H1 (cell line): ENCODE data around the gene ISG20L2. TPM values are rescaled to one million over a fixed set of nuclear protein-coding genes. Genes with fewer than 3 reads are reported as not detected.

Source experiments
- CTCF ChIA-PET: fragments of 300-600 bp; sonication (Branson Sonifier 250); formaldehyde crosslinking; loops from one replicate; lab custom pipeline; 2021; ENCODE audit not compliant: partially characterized antibody; lab: Charles Lee
- POLR2A ChIA-PET: fragments of 300-600 bp; sonication (Branson Sonifier 250); formaldehyde crosslinking; loops from one replicate; lab custom pipeline; 2021; ENCODE audit warnings: inconsistent platforms; ENCODE audit not compliant: partially characterized antibody; lab: Charles Lee
- DNase-seq, 2 experiments: peaks; one replicate each; pipeline versions ENCODE4 v3.0.0 to v3.0.0-alpha.2; 2010 to 2022; ENCODE audit warnings: low spot score in 2 of 2, low read depth in 1 of 2, mixed read lengths in 1 of 2
- FAIRE-seq: peaks from 2 replicates; lab custom pipeline; 2011; peaks lifted over from hg19 to GRCh38; lab: Jason Lieb, UNC
- H2AFZ ChIP-seq: 2 replicates; pipeline ENCODE4 v1.8.1; 2012; ENCODE audit warnings: low read length, inconsistent platforms
- H2AK5ac ChIP-seq: 2 replicates; pipeline ENCODE4 v1.6.1; 2013; ENCODE audit warnings: low read depth, low read length
- H2BK120ac ChIP-seq: replicated peaks from 2 replicates; pipeline ENCODE3; 2013; ENCODE audit warnings: low read depth, low read length, inconsistent platforms
- H2BK12ac ChIP-seq: 2 replicates; pipeline ENCODE4 v1.6.1; 2013; ENCODE audit warnings: low read depth, low read length
- H2BK15ac ChIP-seq: 2 replicates; pipeline ENCODE4 v1.6.1; 2013; ENCODE audit warnings: low read length
- H2BK20ac ChIP-seq: 2 replicates; pipeline ENCODE4 v1.6.1; 2013; ENCODE audit warnings: low read length
- H2BK5ac ChIP-seq: 2 replicates; pipeline ENCODE4 v1.6.1; 2013; ENCODE audit warnings: low read depth, low read length
- H3K14ac ChIP-seq: 2 replicates; pipeline ENCODE4 v1.6.1; 2013; ENCODE audit warnings: inconsistent platforms; ENCODE audit not compliant: insufficient read length
- H3K18ac ChIP-seq: 2 replicates; pipeline ENCODE4 v1.6.1; 2013; ENCODE audit warnings: low read length; ENCODE audit errors: extremely low read depth
- H3K23ac ChIP-seq: 2 replicates; pipeline ENCODE4 v1.6.1; 2013; ENCODE audit warnings: inconsistent platforms; ENCODE audit not compliant: insufficient read length
- H3K23me2 ChIP-seq: 2 replicates; pipeline ENCODE4 v1.6.1; 2013; ENCODE audit warnings: low read depth, low read length
- H3K27ac ChIP-seq: 2 replicates; pipeline ENCODE4 v1.6.1; 2011; ENCODE audit warnings: low read depth, low read length, inconsistent platforms
- H3K27me3 ChIP-seq, 4 experiments: replicated peaks in 1 of 4; 1 replicate in 1 of 4; 2 replicates in 3 of 4; pipeline versions ENCODE4 v1.6.1 to v1.8.1; 2011 to 2013; ENCODE audit warnings: low read length in 3 of 4, mild to moderate bottlenecking in 3 of 4, inconsistent platforms in 2 of 4, mixed read lengths in 2 of 4, moderate library complexity in 1 of 4; ENCODE audit not compliant: control insufficient read depth in 3 of 4, insufficient read depth in 3 of 4; ENCODE audit errors: extremely low read depth in 1 of 4
- H3K36me3 ChIP-seq, 4 experiments: 2 replicates each; pipeline versions ENCODE4 v1.6.1 to v1.8.1; 2011 to 2013; ENCODE audit warnings: mild to moderate bottlenecking in 4 of 4, low read length in 3 of 4, moderate library complexity in 2 of 4, control low read depth in 1 of 4, inconsistent platforms in 1 of 4; ENCODE audit not compliant: insufficient read depth in 4 of 4, control insufficient read depth in 2 of 4
- H3K4ac ChIP-seq: replicated peaks from 2 replicates; pipeline ENCODE3; 2013; ENCODE audit warnings: low read length, low read depth, mixed read lengths, inconsistent platforms; ENCODE audit not compliant: insufficient read length
- H3K4me1 ChIP-seq, 4 experiments: replicated peaks in 1 of 4; 1 replicate in 1 of 4; 2 replicates in 3 of 4; pipeline versions ENCODE4 v1.6.1 to v1.8.1; 2011 to 2013; ENCODE audit warnings: low read length in 3 of 4, inconsistent platforms in 2 of 4, mixed read lengths in 1 of 4; ENCODE audit not compliant: insufficient read depth in 4 of 4, control insufficient read depth in 3 of 4
- H3K4me2 ChIP-seq, 2 experiments: 2 replicates each; pipeline versions ENCODE4 v1.6.1 to v1.8.1; 2011 to 2013; ENCODE audit warnings: low read depth in 2 of 2, low read length in 2 of 2, control low read depth in 1 of 2, inconsistent platforms in 1 of 2, mild to moderate bottlenecking in 1 of 2; ENCODE audit not compliant: insufficient read depth in 1 of 2
- H3K4me3 ChIP-seq, 4 experiments: fragments of 200-600, 300-600 bp in 1 of 4; sonication (generic), shearing (Covaris generic), sonication (Bioruptor Twin) in 1 of 4; 2 replicates each; pipeline versions ENCODE4 v1.5.1 to v1.8.1; 2011 to 2016; ENCODE audit warnings: low read length in 4 of 4, low read depth in 3 of 4, control low read depth in 2 of 4, inconsistent platforms in 2 of 4, mild to moderate bottlenecking in 2 of 4, mixed read lengths in 1 of 4, moderate library complexity in 1 of 4; ENCODE audit not compliant: insufficient read depth in 2 of 4; ENCODE audit errors: extremely low read depth in 1 of 4
- H3K56ac ChIP-seq: replicated peaks from 2 replicates; pipeline ENCODE3; 2013; ENCODE audit warnings: low read depth, mild to moderate bottlenecking, mixed read lengths, low read length, inconsistent platforms; ENCODE audit not compliant: insufficient read length
- H3K79me1 ChIP-seq: 2 replicates; pipeline ENCODE4 v1.6.1; 2013; ENCODE audit warnings: low read depth, low read length, control low read depth
- H3K79me2 ChIP-seq, 2 experiments: 2 replicates each; pipeline versions ENCODE4 v1.6.1 to v1.8.1; 2012 to 2013; ENCODE audit warnings: low read length in 2 of 2, mild to moderate bottlenecking in 2 of 2, inconsistent platforms in 1 of 2; ENCODE audit not compliant: insufficient read depth in 2 of 2, control insufficient read depth in 1 of 2
- H3K9ac ChIP-seq, 4 experiments: replicated peaks in 1 of 4; 1 replicate in 1 of 4; 2 replicates in 3 of 4; pipeline versions ENCODE4 v1.6.1 to v1.8.1; 2011 to 2013; ENCODE audit warnings: low read depth in 3 of 4, low read length in 3 of 4, control low read depth in 2 of 4, mild to moderate bottlenecking in 2 of 4, moderate library complexity in 2 of 4, inconsistent platforms in 1 of 4; ENCODE audit errors: extremely low read depth in 1 of 4
- H3K9me3 ChIP-seq, 2 experiments: 2 replicates each; pipeline versions ENCODE4 v1.6.1 to v1.8.1; 2012 to 2013; ENCODE audit warnings: mild to moderate bottlenecking in 2 of 2, moderate library complexity in 2 of 2, control low read depth in 1 of 2, inconsistent platforms in 1 of 2, low read depth in 1 of 2, low read length in 1 of 2, mixed read lengths in 1 of 2; ENCODE audit not compliant: insufficient read depth in 2 of 2
- H4K20me1 ChIP-seq, 2 experiments: replicated peaks in 1 of 2; 2 replicates each; pipeline versions ENCODE3 to v1.8.1; 2011 to 2013; ENCODE audit warnings: inconsistent platforms in 2 of 2, low read length in 2 of 2, mild to moderate bottlenecking in 1 of 2; ENCODE audit not compliant: insufficient read depth in 2 of 2, control insufficient read depth in 1 of 2
- H4K5ac ChIP-seq: 2 replicates; pipeline ENCODE4 v1.6.1; 2013; ENCODE audit warnings: low read length, low read depth, mixed read lengths, inconsistent platforms; ENCODE audit not compliant: insufficient read length
- H4K8ac ChIP-seq: 2 replicates; pipeline ENCODE4 v1.8.0; 2013; ENCODE audit warnings: mild to moderate bottlenecking, moderate library complexity, low read length, inconsistent platforms; ENCODE audit not compliant: insufficient read depth; ENCODE audit errors: extremely low read depth
- H4K91ac ChIP-seq: replicated peaks from 2 replicates; pipeline ENCODE3; 2013; ENCODE audit warnings: low read length, mixed read lengths, inconsistent platforms; ENCODE audit not compliant: insufficient read length
- CBX5 ChIP-seq: fragments of 300-800, 300-1000 bp; sonication (generic); IDR thresholded peaks from 2 replicates; pipeline ENCODE4 v1.7.1; 2016; ENCODE audit warnings: antibody characterized with exemption, low read length, low read depth
- POLR2A ChIP-seq, 2 experiments: IDR thresholded peaks; 1 replicate in 1 of 2; 2 replicates in 1 of 2; pipeline ENCODE4 v1.6.1; 2011; ENCODE audit warnings: low read depth in 2 of 2, low read length in 2 of 2, mild to moderate bottlenecking in 2 of 2; ENCODE audit errors: control extremely low read depth in 1 of 2
- SAP30 ChIP-seq: fragments of 300-600 bp; sonication (generic); IDR thresholded peaks from 2 replicates; pipeline ENCODE4 v1.7.1; 2012; ENCODE audit warnings: low read length, moderate library complexity, mild to moderate bottlenecking, inconsistent platforms; ENCODE audit not compliant: insufficient read depth, insufficient replicate concordance
- SUZ12 ChIP-seq: fragments of 200-600 bp; sonication (generic); IDR thresholded peaks from 2 replicates; pipeline ENCODE4 v1.6.1; 2012; ENCODE audit warnings: mild to moderate bottlenecking, inconsistent platforms, low read length, moderate library complexity, mixed read lengths
- WGBS, 2 experiments: shearing (Covaris generic) in 1 of 2; methylation state at CpG; one replicate each; pipeline versions ENCODE4 v1.1.6 to v1.1.7; 2013 to 2015; ENCODE audit warnings: low lambda C conversion rate in 2 of 2, mixed read lengths in 2 of 2, inconsistent platforms in 1 of 2, low coverage in 1 of 2, missing lambda C conversion rate in 1 of 2; ENCODE audit not compliant: insufficient replicate concordance in 2 of 2, insufficient coverage in 1 of 2, insufficient read length in 1 of 2; ENCODE audit errors: extremely low coverage in 1 of 2, missing lambda C conversion rate in 1 of 2; 5-methylcytosine and 5-hydroxymethylcytosine counted together
- polyA plus RNA-seq, 7 experiments: library from polyadenylated mRNA; depleted of rRNA in 3 of 7; stranded (reverse) in 5 of 7; unstranded in 2 of 7; fragments of >200 nt in 5 of 7; fragments of 200-250 nt in 2 of 7; gene quantifications; 1 replicate in 5 of 7; 2 replicates in 1 of 7; 4 replicates in 1 of 7; pipeline versions ENCODE4 v1.2.1 to v1.2.3, GENCODE V29; 2011 to 2013; ENCODE audit warnings: missing spikeins in 2 of 7, mixed read lengths in 2 of 7
- total RNA-seq: library from RNA; stranded (reverse); fragmentation: NEBNext Ultra II Directional; extraction: Animal tissue kit (Norgen Biotek cat#: 25700); gene quantifications from 2 replicates; pipeline ENCODE4 v1.2.1, GENCODE V29; 2021
- TF ChIP-seq, protein P1 (sequence below): IDR thresholded peaks from 2 replicates; pipeline ENCODE4 v1.6.1; 2011; ENCODE audit warnings: low read length, improper control_type of control experiment

The ISG20L2 gene
- total and polyA plus RNA-seq, 2 of the 8 experiments (the other 6 are each of a cell fraction or from before 2014, with no cell fraction given) = 47.5 to 53.0 TPM

DNA sequence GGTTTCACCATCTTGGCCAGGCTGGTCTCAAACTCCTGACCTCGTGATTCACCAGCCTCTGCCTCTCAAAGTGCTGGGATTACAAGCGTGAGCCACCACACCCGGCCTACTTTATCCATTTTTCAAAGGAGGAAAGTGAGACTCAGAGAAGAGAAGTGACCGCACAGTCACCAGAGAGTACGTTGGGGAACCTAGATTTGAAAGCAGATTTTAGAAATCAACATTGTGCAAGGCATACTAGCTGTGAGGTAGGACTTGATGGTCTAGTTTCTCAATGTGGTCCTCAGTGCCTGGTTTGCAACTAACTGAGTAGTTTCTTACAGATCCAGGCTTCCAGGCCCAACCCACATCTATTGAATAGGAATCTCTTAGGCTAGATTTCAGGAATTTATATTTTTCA lies 37.1 kb upstream of the ISG20L2 start:
- Histone ChIP-seq H3K23ac (no peak overlapping the region), H3K4me2 (peak overlapping the region in 1 of 2 experiments; percentile 96; a peak in 1 of 4 replicates), H3K4ac (no peak overlapping the region), H3K27me3 (no peaks in the 10 kb centered on the region), H3K4me3 (peak overlapping the region in 1 of 4 experiments; percentile 74; a peak in 1 of 8 replicates), H3K36me3 (peaks cover 0 to 3% (median 0%) of the 10 kb centered on the region in 4 experiments; a peak in 2 of 8 replicates), H4K5ac (no peak overlapping the region), H2AFZ (no peak overlapping the region), H3K14ac (no peak overlapping the region), H2BK120ac (no peak overlapping the region), H2BK15ac (no peak overlapping the region), H2AK5ac (no peak overlapping the region), H3K23me2 (peaks cover 11% of the 10 kb centered on the region), H3K79me1 (peaks cover 4% of the 10 kb centered on the region; the same call in 1 of the 2 replicates), H2BK20ac (no peak overlapping the region), H3K9me3 (no peaks in the 10 kb centered on the region), H4K91ac (no peak overlapping the region), H3K27ac (no peak overlapping the region), H3K18ac (no peak overlapping the region), H3K9ac (no peak overlapping the region; a peak in 1 of 7 replicates), H3K4me1 (peaks cover 0 to 16% (median 6%) of the 10 kb centered on the region in 4 experiments; a peak in 5 of 7 replicates), H2BK12ac (no peak overlapping the region), H4K8ac (no peak overlapping the region), H3K79me2 (peaks cover 18 to 28% of the 10 kb centered on the region in 2 experiments), H2BK5ac (no peak overlapping the region), H4K20me1 (peaks cover 10 to 12% of the 10 kb centered on the region in 2 experiments), H3K56ac (no peak overlapping the region)
- 96% methylated on average over 5 of the region's 5 CpGs; no CpG with 5 or more reads in 1 of the 2 experiments for WGBS, 2 experiments
- DNase-seq = no peak
- ChIA-PET CTCF (interaction anchor here (11.7 kb wide), 1 partner anchor 38 kb away, joined by 100 read pairs; the partner anchor contains the start of genes ISG20L2 and METTL25B), POLR2A (interaction anchor here (1.1 to 8.2 kb wide), 5 partner anchors 11 to 109 kb away, joined by 3 to 121 read pairs (median 7); partner anchors contain the start of genes HDGF, ISG20L2, METTL25B and MRPL24)
- no peak for FAIRE-seq
- no peak for TF ChIP-seq CBX5
- TF ChIP-seq SAP30 = no peak
- TF ChIP-seq, protein P1, sequence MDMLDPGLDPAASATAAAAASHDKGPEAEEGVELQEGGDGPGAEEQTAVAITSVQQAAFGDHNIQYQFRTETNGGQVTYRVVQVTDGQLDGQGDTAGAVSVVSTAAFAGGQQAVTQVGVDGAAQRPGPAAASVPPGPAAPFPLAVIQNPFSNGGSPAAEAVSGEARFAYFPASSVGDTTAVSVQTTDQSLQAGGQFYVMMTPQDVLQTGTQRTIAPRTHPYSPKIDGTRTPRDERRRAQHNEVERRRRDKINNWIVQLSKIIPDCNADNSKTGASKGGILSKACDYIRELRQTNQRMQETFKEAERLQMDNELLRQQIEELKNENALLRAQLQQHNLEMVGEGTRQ = no peak
- TF ChIP-seq SUZ12 = no peak
- no peak for TF ChIP-seq POLR2A (IDR thresholded peaks at IDR 0.05; ENCODE audit: control extremely low read depth in 1 of 2, low read depth in 2 of 2, low read length in 2 of 2)
